ENCODE data around the gene PLGRKT.
"Not testable (repeated sequence)": the region's sequence is repeated elsewhere in the genome, so short reads cannot be mapped to it uniquely, and the experiment has no call there.

PLGRKT gene, protein sequence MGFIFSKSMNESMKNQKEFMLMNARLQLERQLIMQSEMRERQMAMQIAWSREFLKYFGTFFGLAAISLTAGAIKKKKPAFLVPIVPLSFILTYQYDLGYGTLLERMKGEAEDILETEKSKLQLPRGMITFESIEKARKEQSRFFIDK

DNA sequence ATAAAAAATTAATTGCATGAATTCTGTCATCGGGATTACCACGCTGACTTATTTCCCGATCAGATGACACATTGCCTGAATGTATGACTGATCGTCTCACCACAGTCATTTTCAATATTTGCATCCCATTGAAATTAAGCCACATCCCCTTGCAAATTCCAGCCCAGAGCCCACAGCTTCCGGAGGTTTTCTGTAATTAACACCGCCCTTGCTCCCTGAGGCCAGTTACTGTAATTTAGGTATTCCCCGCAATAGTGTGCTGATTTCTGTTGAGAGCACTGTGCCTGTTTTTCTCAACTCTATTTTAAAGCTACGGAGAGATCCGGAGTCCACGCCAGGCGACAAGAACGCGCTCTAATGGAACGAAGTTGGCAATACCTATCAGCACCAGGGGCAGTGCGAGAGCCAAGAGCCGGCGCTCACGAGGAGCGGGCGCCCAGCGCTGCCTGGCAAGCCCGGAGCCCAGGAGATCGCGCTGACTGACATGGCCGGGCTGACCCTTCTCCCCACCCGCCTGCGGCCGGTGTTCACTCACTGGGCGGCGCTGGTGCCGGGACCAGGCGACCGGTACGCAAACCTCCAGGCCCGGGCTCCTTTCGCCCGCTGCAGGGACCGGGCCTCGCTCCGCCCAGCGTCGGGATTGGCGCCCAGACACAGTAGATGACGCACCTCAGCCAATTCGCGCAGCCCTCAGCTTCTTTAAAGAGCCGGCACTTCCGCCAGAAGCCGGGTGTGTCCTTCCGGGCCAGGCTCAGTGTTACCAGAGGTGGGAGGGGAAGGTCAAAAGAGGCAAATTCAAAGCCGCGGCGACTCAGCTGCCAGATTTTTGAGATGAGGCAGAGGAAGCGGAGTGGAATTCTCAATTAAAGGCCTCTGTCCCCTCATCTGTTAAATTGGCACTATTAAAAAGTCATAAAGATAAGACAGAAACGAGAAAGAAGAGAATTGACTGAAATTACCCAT lies at the start of gene PLGRKT:
Gene PLGRKT (minus strand): TSS at position 672 of the 963 bp plus-strand sequence. CDS start 5,948 bp downstream, outside the sequence.
- peak; percentile 87 for DNase-seq (ENCODE audit: low spot score)

DNA sequence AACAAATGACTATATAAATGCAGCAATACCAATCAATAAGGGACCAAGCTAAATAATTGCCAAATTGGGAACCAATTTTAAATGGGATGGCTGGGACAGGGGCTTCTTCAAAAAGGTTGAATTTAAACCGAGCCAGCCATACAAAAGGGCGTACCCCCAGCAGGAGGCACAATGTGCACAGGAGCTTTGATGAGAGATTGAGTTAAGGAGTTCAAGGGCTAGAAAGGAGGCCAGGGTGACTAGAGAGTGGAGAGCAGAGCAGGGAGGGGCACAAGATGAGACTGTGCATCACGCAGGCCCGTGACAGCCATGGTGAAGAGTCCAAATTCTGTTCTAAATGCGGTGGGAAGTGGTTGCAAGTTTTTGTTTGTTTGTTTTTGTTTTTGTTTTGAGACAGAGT lies 49.3 kb upstream of the PLGRKT start:
- DNase-seq (ENCODE audit: low spot score), result no peak

DNA sequence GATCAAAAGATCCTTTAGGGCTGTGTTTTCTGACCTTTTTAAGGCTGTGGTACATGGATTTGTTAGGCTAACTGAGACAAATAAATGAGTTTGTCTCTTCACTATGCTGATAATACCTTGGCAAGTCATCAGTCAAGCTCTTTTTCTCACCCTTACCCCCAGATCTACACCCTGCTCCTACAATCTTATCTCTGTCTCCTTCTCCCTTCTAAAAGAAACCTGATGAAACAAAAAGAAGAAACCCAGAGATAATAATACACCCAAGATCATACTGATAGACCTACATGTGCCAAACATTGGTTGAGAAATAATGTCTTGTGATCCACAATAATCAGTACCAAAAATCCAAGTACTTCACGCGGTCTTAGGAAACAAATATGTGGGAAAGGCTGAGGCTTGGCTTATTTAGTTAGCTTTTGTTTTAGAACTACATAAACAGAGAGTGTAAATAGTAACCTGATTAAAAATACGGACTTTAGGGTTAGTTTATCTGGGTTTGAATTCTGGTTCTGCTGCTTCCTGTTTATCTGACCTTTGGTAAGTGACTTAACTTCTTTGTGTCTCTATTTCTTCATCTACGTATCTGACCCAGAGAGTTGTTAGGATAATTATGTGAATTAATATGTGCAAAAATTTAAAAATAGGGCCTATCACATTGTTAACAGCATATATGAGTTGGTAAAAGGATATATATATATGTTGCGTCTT lies 47.8 kb upstream of the PLGRKT start:
- DNase-seq (ENCODE audit: low spot score), result no peak

DNA sequence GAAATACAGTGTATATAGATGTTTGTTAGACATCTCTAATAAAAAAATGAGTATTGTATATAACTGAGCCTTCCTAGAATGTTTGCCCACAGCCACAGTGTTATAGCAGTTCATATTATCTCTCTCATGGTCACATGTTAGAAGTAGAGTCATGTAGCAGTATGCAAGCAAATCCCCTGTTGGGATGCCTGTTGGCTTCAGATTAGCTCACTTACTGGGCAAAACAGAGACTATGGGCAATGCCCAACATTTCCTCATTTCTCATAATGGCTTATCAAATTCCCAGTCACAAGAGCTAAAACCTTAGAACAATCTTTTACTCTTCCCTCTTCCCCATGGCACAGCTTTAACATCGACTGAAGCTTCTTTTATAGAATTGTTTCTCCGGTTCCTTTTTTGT lies 45.6 kb upstream of the PLGRKT start:
- no peak for DNase-seq (ENCODE audit: low spot score)

DNA sequence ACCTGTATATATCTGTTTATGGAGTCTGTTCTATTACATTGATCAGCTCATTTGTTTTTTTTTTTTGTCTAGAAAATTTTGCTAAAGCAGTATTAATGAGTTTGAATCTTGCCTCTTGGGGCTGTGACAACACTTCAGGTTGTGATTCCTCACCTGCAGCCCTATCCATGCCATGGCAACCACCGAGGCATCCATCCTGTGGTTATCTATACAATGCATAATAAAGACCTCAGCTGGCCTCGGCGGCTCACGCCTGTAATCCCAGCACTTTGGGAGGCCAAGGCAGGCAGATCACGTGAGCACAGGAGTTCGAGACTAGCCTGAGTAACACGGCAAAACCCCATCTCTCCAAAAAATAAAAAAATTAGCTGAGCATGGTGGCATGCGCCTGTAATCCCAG lies 44.5 kb upstream of the PLGRKT start:
- no peak for DNase-seq (ENCODE audit: low spot score)

DNA sequence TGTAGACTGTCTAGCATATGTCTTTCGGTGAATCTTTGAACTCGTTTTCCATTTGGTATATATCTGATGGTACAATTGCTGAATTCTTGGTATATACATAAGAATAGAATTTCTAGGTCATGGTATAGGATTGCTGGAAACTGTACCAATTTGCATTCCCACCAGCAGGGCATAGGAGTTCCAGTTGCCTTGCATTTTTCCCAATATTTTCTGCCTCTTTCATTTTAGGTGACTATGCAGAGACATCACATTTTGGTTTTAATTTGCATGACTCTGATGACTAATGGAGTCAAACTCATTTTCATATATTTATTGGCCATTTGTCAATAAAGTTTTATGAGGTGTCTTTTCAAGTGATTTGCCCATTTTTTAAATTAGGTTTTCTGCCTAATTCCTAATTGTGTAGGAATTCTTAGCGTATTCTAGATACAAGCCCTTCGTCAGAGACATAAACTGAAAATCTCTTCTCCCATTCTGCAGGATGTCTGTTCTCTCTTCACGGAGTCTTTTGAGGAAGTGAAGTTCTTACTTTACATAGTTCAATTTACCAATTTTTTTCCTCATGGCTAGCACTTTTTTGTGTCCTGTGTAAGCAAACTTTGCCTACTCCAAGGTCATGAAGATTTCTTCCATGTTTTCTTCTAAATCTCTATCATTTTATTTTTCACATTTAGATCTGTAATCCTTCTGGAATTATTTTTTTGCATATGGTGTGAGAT lies 43.8 kb upstream of the PLGRKT start:
- no peak for DNase-seq (ENCODE audit: low spot score)

DNA sequence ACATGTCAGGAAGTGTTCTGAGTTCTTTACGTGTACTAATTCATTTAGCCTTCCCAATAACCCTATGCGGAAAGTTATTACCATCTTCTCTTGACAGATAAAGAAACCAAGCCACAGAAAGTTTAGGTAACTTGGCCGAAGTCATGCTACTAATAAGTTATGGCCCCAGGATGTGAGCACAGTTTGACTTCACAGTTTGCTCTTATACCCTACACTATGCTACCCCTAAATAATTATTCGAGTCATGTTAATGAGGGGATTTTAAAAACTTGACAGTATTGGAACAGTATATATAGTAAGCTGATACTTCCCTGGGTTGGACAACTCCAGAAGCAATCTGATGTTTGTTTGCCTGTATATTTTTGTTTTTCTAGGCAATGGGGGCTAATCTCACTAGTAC lies 43.2 kb upstream of the PLGRKT start:
- DNase-seq (ENCODE audit: low spot score), result no peak

DNA sequence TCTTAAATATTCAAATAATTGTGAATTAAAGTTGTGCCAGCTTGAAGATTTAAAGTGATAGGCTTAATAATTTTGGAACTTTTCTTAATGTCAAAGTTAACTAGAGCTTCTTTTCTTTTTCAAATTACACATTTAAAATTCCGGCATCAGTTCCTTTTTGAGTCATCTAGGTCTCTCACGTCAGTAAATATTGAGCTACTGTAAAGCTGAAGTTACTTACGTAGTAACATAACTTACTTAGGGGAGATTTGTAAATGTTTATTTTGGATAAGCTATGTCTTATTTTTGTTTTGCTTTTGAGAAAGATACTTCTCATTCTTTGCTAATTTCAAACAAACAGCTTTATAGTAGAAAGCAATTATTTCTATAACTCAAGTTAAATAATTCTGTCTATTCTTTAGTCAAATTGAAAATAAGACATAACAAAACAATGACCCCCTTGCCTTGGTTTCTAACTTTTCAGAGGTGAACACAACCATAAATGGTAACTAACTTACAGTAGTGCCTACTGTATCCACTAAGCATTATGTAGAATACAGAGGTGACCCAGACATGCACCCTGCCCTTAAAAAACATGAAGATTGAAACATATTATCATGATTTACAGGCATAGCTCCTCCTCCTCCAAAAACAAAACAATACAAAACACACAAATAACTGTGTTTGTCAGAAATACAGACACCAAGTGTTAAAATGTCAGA lies 42.4 kb upstream of the PLGRKT start:
- DNase-seq (ENCODE audit: low spot score), result no peak

DNA sequence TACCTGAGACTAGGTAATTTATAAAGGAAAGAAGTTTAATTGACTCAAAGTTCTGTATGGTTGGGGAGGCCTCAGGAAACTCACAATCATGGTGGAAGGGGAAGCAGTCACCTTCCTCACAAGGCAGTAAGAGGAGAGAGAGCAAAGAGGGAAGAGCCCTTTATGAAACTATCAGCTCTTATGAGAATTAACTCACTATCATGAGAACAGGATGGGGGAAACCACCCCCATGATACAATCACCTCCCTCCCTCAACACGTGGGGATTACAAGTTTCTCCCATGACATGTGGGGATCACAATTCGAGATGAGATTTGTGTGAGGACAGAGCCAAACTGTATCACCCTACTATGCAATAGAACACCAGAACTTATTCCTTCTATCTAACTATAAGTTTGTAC lies 40.5 kb upstream of the PLGRKT start:
- DNase-seq (ENCODE audit: low spot score), result no peak

DNA sequence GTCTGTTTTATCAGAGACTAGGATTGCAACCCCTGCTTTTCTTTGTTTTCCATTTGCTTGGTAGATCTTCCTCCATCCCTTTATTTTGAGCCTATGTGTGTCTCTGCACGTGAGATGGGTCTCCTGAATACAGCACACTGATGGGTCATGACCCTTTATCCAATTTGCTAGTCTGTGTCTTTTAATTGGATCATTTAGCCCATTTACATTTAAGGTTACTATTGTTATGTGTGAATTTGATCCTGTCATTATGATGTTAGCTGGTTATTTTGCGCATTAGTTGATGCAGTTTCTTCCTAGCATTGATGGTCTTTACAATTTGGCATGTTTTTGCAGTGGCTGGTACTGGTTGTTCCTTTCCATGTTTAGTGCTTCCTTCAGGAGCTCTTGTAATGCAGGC lies 37.9 kb upstream of the PLGRKT start:
- not testable (repeated sequence) for DNase-seq (ENCODE audit: low spot score)

DNA sequence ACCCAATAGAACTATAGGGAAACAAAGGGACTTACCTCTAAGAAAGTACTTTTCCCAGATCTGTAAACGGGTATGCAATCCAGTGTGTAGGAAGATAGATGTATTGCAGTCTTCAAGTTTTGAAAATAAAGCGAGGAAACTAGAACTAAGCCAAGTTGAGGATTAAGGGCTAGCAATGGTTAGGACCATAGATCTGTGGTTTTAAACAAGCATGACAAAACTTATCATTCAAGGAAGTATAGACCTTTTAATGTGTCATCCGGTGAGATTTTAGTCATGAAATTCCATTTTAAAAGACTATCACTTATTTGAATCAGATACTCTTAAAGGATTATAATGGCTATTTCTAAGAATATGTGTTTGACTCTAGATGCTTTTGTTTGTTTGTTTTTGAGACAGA lies 33.1 kb upstream of the PLGRKT start:
- DNase-seq (ENCODE audit: low spot score), result no peak

DNA sequence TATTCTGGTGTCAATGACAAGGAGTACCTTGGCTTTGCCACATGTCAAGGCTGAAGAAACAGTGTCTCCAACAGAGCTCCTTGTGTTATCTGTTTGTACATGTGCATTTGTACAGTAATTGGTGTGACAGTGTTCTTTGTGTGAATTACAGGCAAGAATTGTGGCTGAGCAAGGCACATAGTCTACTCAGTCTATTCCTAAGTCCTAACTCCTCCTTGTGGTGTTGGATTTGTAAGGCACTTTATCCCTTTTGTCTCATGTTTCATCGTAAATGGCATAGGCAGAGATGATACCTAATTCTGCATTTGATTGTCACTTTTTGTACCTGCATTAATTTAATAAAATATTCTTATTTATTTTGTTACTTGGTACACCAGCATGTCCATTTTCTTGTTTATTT lies 32.4 kb upstream of the PLGRKT start:
- no peak for DNase-seq (ENCODE audit: low spot score)

DNA sequence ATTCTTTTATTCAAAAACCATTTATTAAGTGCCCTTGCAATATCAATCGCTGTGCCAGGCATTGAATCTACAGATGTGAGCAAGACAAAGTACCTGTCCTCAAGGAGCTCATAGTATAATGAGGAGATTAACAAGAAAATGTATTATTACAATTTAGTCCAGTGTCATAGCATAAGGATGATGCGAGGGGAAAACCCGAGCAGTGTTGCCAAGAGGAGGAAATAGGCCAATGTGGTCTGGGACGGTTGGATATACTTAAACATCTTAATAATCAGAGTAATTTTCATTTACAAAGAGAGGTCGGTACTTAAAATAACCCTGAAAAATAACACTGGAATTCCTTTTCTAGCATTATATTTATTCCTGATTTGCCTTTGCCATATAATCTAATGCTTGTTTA lies 31.1 kb upstream of the PLGRKT start:
- no peak for DNase-seq (ENCODE audit: low spot score)

DNA sequence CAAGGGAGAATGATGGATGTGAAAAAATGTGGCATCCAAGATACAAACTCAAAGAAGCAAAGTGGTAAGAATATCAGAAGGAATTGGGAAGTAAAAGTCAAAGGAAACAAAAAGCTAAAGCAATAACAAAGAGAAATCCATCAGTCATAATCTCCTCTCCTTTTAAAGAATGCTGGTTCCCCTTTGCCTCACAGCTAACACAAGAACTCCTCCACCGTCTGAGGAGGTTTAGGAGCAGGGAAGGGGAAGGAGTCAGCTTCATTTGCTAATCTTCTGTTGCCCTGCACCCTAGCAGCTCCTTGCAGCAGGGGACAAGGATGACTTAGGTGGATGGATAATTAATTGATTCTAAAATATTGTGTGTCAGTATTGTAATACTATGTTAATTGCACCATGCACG lies 29.0 kb upstream of the PLGRKT start:
- no peak for DNase-seq (ENCODE audit: low spot score)

DNA sequence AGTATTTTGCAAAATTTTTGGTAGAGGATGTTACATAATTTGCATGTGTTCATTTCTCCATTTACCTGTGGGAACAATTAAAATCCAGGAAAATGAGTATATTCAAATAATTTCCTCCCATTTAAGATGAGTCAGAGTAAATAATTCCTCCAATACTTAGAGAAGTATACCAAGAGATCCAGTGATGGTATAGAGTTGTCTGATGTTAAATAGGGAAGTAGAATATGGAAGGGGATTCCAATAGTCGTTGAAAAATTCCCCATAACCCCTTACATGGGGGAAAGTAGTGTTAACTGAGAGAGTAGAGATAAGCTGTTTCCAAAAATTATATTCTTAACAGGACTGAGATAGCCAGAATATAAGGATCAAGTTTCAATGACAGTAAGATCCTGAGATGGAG lies 28.3 kb upstream of the PLGRKT start:
- DNase-seq (ENCODE audit: low spot score), result no peak

DNA sequence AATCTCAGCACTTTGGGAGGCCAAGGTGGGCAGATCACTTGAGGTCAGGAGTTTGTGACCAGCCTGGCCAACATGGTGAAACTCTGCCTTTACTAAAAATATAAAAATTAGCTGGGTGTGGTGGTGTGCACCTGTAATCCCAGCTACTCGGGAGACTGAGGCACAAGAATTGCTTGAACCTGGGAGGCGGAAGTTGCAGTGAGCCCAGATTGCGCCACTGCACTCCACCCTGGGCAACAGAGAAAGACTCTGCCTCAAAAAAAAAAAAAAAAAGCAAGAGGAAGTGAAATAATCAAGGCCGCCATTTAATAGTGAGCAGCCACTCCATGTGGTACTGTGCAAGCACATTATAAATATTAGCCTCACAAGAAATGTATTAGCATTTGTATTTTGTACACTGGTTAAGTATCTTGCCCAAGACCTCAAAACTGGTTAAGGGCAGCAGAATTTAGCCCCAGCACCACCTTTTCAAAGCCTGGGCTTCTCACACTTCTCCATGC lies 27.2 kb upstream of the PLGRKT start:
- DNase-seq (ENCODE audit: low spot score), result not testable (repeated sequence)

DNA sequence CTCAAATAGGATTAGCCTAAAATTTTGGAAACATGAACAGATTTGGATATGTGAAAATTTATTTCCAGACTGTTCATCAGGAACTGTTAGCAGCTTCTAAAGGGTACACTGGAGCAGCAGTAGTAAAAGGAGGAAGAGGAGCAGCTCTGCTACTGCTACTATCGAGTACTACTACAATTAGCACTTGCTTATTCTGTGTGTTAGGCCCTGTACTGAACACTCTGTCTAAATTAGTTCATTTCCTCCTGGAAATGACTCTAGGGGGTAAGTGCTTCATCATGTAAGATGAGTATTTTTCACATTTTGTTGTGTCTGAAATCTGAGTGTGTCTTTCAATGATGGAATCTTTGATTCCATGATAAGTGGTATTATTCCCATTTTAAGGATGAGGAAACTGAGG lies 22.4 kb upstream of the PLGRKT start:
- no peak for DNase-seq (ENCODE audit: low spot score)

DNA sequence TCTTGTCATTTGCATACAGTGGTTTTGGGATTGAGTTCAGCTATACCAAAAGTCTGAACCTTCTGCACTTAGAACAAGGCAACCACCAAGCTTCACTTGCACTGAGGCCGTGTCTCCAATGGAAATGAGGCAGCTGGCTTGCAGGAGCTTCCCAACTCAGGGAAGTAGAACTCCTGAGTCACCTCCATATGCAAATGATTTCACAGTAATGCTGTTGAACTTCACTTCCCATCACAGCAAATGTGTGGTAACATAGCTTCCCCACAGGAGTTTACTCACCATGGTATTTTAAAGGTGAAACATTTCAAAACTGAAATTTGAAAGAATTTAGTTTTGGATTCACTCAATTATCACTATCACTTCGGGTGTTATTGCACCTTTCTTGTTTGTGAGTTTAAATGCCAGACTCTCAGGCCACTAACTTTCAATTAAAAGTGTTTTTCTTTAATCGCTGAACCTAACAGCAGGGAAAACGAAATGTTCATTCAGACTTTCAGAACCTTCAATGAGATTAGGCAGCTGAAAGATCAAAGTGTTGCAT lies 21.6 kb upstream of the PLGRKT start:
- no peak for DNase-seq (ENCODE audit: low spot score)

DNA sequence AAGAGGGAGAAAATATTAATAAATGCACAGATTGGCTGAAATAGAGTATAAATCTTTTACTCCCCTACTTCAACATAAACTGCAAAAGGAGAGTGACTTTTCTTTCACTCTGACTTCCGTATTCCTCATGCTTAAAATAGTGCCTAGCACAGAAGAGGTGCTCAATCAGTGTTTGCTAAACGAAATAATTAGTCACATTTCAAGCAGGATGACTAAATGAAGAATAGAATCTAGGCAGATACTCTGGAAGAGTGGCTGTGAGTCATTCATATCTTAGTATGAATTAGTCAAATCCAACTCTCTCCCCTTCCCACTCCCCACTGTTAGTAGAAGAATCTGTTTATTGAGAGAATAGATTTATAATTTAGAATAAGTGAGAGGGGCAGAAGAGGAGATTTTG lies 17.5 kb upstream of the PLGRKT start:
- no peak for DNase-seq (ENCODE audit: low spot score)

DNA sequence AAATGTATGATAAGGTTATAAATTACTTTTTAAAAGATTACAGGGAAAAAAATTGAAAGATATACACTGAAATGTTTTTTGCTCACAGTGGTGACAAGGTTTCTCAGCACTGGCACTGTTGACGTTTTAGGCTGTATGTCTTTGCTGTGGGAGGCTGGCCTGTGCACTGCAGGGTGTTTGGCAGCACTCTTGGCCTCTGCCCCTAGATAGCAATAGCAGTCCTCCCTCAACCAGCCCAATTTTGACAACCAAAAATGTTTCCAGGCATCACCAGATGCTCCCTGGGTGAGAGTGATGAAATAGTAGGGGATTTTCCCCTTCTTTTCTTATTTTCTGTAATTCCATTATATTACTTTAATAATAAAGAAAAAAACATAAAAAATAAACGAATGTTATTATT lies 15.9 kb upstream of the PLGRKT start:
- peak; percentile 36 for DNase-seq (ENCODE audit: low spot score)

DNA sequence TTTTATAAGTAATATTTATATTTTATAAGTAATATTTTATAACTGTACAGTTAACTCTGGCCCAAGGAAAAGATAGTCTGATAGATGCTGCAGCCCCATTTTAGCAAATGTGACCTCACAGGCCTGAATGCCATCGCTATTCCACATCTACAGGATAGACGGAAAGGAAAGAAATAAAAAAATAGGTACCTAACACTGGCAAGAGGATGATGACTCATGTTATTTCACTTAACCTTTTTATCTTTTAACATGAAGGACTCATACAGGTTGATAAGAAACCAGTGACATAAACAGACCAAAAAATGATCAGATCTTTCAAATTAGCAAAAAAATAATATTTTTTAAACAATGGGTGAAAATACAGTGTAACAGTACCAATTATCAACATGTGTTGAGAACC lies 15.3 kb upstream of the PLGRKT start:
- DNase-seq (ENCODE audit: low spot score), result peak; percentile 39

Data from hematopoietic multipotent progenitor cell treated with erythropoietin and hydrocortisone succinate and interleukin-3 and kit ligand, for 17 days (in vitro differentiated cells).